ENCODE results near the gene CCDC149. TPM values are rescaled to one million over a fixed set of nuclear protein-coding genes. Genes with fewer than 3 reads are reported as not detected.

The CCDC149 gene
- total and polyA plus RNA-seq, 2 donors (not counting 1 experiment from before 2014, with no cell fraction given): not detected

GRCh38 chr4:24886596-24886995 is 26.2 kb downstream of the CCDC149 start:
- Histone ChIP-seq H3K9ac (ENCODE audit: low read length) (no peak overlapping the region), H3K9me3 (ENCODE audit: control extremely low read depth in 1 of 3, control insufficient read depth in 2 of 3, insufficient read depth in 1 of 3, low read length in 2 of 3) (no peaks in the 10 kb centered on the region), H3K79me2 (ENCODE audit: control insufficient read depth, insufficient read depth, low read length) (no peaks in the 10 kb centered on the region), H3K4me1 (ENCODE audit: control insufficient read depth in 2 of 2, insufficient read depth in 2 of 2, low read length in 2 of 2) (no peaks in the 10 kb centered on the region), H3K4me3 (ENCODE audit: control extremely low read depth in 1 of 5, extremely low read depth in 1 of 5, insufficient read depth in 1 of 5, low read depth in 2 of 5, low read length in 4 of 5) (no peak overlapping the region), H4K20me1 (ENCODE audit: control insufficient read depth, insufficient read depth, low read length, poor library complexity, severe bottlenecking) (no peaks in the 10 kb centered on the region), H3K27me3 (replicated peaks in 1 of 4; ENCODE audit: control extremely low read depth in 1 of 4, control insufficient read depth in 3 of 4, insufficient read depth in 4 of 4, low read length in 3 of 4) (no peaks in the 10 kb centered on the region), H3K36me3 (replicated peaks in 1 of 2; ENCODE audit: control extremely low read depth in 1 of 2, control insufficient read depth in 1 of 2, extremely low read depth in 1 of 2, insufficient read depth in 2 of 2, low read length in 1 of 2) (no peaks in the 10 kb centered on the region), H2AFZ (ENCODE audit: insufficient read depth, low read depth, low read length, poor library complexity, severe bottlenecking) (no peak overlapping the region), H3K27ac (ENCODE audit: low read length in 2 of 2) (no peak overlapping the region), H3K4me2 (replicated peaks; ENCODE audit: low read depth, low read length, poor library complexity, severe bottlenecking) (no peak overlapping the region)
- intact Hi-C loops (cut with micrococcal nuclease): no loop called here
- WGBS (ENCODE audit: insufficient coverage): 60% methylated on average over 2 of the region's 3 CpGs
- DNase-seq: no peak
- no peak for TF ChIP-seq CTCF (IDR thresholded peaks at IDR 0.05)
- no peak for TF ChIP-seq EZH2 (IDR thresholded peaks at IDR 0.05; ENCODE audit: borderline replicate concordance, insufficient read depth, low read depth, low read length, poor library complexity, severe bottlenecking)
- no peak for ATAC-seq (ENCODE audit: low read depth)
- no peaks in the 10 kb centered on the region for H3K9me3 Mint-ChIP-seq (ENCODE audit: insufficient read depth)
- CTCF ChIA-PET: no interaction called here
- H3K4me3 Mint-ChIP-seq: no peak overlapping the region
- no peaks in the 10 kb centered on the region for H3K4me1 Mint-ChIP-seq
- POLR2A ChIA-PET: no interaction called here
- no peak overlapping the region for H3K27ac Mint-ChIP-seq
- H3K27me3 Mint-ChIP-seq: peaks cover 5% of the 10 kb centered on the region

GRCh38 chr4:24885342-24885741 is 27.5 kb downstream of the CCDC149 start:
- H4K20me1 ChIP-seq (ENCODE audit: control insufficient read depth, insufficient read depth, low read length, poor library complexity, severe bottlenecking): no peaks in the 10 kb centered on the region
- WGBS (ENCODE audit: insufficient coverage): 94% methylated on average over 8 of the region's 8 CpGs
- H3K9ac ChIP-seq (ENCODE audit: low read length): no peak overlapping the region
- no peak for ATAC-seq (ENCODE audit: low read depth)
- Mint-ChIP-seq H3K9me3 (ENCODE audit: insufficient read depth) (no peaks in the 10 kb centered on the region), H3K27ac (no peak overlapping the region), H3K4me1 (no peaks in the 10 kb centered on the region), H3K4me3 (no peak overlapping the region), H3K27me3 (peaks cover 5% of the 10 kb centered on the region)
- no peaks in the 10 kb centered on the region for H3K27me3 ChIP-seq (replicated peaks in 1 of 4; ENCODE audit: control extremely low read depth in 1 of 4, control insufficient read depth in 3 of 4, insufficient read depth in 4 of 4, low read length in 3 of 4)
- H2AFZ ChIP-seq (ENCODE audit: insufficient read depth, low read depth, low read length, poor library complexity, severe bottlenecking): no peak overlapping the region
- POLR2A ChIA-PET: no interaction called here
- CTCF ChIA-PET: no interaction called here
- no peaks in the 10 kb centered on the region for H3K36me3 ChIP-seq (replicated peaks in 1 of 2; ENCODE audit: control extremely low read depth in 1 of 2, control insufficient read depth in 1 of 2, extremely low read depth in 1 of 2, insufficient read depth in 2 of 2, low read length in 1 of 2)
- H3K4me3 ChIP-seq (ENCODE audit: control extremely low read depth in 1 of 5, extremely low read depth in 1 of 5, insufficient read depth in 1 of 5, low read depth in 2 of 5, low read length in 4 of 5): no peak overlapping the region
- intact Hi-C loops (cut with micrococcal nuclease): no loop called here
- DNase-seq: no peak
- peaks cover 0 to 3% (median 0%) of the 10 kb centered on the region in 3 donors for H3K9me3 ChIP-seq (ENCODE audit: control extremely low read depth in 1 of 3, control insufficient read depth in 2 of 3, insufficient read depth in 1 of 3, low read length in 2 of 3)
- H3K79me2 ChIP-seq (ENCODE audit: control insufficient read depth, insufficient read depth, low read length): no peaks in the 10 kb centered on the region
- H3K4me1 ChIP-seq (ENCODE audit: control insufficient read depth in 2 of 2, insufficient read depth in 2 of 2, low read length in 2 of 2): no peaks in the 10 kb centered on the region
- no peak overlapping the region for H3K27ac ChIP-seq (ENCODE audit: low read length in 2 of 2)
- TF ChIP-seq CTCF (IDR thresholded peaks at IDR 0.05) (no peak), EZH2 (IDR thresholded peaks at IDR 0.05; ENCODE audit: borderline replicate concordance, insufficient read depth, low read depth, low read length, poor library complexity, severe bottlenecking) (no peak)
- H3K4me2 ChIP-seq (replicated peaks; ENCODE audit: low read depth, low read length, poor library complexity, severe bottlenecking): no peak overlapping the region
